ENCODE data around the gene COG3. TPM values are rescaled to one million over a fixed set of nuclear protein-coding genes. Genes with fewer than 3 reads are reported as not detected.

The COG3 gene
- total and polyA plus RNA-seq, 2 of the 13 experiments (the other 11 are each of a cell fraction or from before 2014, with no cell fraction given), result 37.8 to 47.5 TPM

DNA sequence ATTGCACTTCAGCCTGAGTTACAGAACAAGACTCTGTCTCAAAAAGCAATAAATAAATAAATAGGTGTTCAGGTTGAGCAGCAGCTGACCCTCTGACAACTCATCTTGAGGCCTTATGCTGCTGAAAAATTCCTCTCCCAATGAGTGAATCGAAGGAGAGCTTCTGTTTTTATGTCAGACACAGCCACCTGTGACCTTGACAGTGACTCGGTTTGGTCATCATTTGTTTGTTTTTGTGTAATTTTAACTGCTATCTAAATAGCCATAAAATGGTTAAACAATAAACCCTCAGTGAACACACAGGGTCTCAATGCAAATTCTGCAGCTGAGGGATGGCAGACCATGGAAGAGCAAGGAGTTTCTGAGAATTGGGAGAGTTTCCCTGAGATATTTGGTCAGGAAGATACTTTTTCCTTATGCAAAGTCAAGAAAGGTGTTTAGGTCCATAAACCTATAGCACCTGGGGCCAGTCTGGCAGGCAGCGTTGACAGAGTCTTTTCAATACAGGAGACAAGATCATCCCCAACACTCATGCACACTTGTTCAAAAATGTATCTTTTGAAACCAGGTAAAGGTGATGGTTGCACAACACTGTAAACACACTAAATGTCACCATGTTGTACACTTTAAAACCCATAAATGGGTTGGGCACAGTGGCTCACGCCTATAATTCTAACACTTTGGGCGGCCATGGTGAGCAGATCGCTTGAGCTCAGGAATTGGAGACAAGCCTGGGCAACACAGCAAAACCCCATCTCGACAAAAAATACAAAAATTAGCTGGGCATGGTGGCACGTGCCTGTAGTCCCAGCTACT is 30.0 kb upstream of the COG3 start (continued):
- TF ChIP-seq, protein P1, sequence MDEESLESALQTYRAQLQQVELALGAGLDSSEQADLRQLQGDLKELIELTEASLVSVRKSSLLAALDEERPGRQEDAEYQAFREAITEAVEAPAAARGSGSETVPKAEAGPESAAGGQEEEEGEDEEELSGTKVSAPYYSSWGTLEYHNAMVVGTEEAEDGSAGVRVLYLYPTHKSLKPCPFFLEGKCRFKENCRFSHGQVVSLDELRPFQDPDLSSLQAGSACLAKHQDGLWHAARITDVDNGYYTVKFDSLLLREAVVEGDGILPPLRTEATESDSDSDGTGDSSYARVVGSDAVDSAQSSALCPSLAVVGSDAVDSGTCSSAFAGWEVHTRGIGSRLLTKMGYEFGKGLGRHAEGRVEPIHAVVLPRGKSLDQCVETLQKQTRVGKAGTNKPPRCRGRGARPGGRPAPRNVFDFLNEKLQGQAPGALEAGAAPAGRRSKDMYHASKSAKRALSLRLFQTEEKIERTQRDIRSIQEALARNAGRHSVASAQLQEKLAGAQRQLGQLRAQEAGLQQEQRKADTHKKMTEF (CRISPR knock-in tag; IDR thresholded peaks at IDR 0.05), result peak; percentile 72; the same call in 1 of the 2 replicates
- TF ChIP-seq SMAD1 (CRISPR knock-in tag; IDR thresholded peaks at IDR 0.05; ENCODE audit: borderline replicate concordance, low read depth) (no peak), RORA (CRISPR knock-in tag; IDR thresholded peaks at IDR 0.05) (no peak), ZNF773 (CRISPR knock-in tag; IDR thresholded peaks at IDR 0.05; ENCODE audit: borderline replicate concordance) (no peak), NFIC (IDR thresholded peaks at IDR 0.05; ENCODE audit: low read length) (peak; percentile 31; the same call in 1 of the 2 replicates), FOXA1 (IDR thresholded peaks at IDR 0.05) (no peak), FOXA1 (CRISPR knock-in tag; IDR thresholded peaks at IDR 0.05) (peak; percentile 58), ZBTB14 (CRISPR knock-in tag; IDR thresholded peaks at IDR 0.05) (no peak), ZNF3 (CRISPR knock-in tag; IDR thresholded peaks at IDR 0.05) (no peak), FOXA3 (CRISPR knock-in tag; IDR thresholded peaks at IDR 0.05) (peak; percentile 76), NKX3-1 (CRISPR knock-in tag; IDR thresholded peaks at IDR 0.05) (no peak), ZNF468 (CRISPR knock-in tag; IDR thresholded peaks at IDR 0.05) (no peak), ZFP62 (CRISPR knock-in tag; IDR thresholded peaks at IDR 0.05) (no peak), ZNF777 (CRISPR knock-in tag; IDR thresholded peaks at IDR 0.05) (no peak), ZNF800 (CRISPR knock-in tag; IDR thresholded peaks at IDR 0.05) (no peak), CTCF (CRISPR knock-in tag; IDR thresholded peaks at IDR 0.05) (no peak)
- TF ChIP-seq, protein P2, sequence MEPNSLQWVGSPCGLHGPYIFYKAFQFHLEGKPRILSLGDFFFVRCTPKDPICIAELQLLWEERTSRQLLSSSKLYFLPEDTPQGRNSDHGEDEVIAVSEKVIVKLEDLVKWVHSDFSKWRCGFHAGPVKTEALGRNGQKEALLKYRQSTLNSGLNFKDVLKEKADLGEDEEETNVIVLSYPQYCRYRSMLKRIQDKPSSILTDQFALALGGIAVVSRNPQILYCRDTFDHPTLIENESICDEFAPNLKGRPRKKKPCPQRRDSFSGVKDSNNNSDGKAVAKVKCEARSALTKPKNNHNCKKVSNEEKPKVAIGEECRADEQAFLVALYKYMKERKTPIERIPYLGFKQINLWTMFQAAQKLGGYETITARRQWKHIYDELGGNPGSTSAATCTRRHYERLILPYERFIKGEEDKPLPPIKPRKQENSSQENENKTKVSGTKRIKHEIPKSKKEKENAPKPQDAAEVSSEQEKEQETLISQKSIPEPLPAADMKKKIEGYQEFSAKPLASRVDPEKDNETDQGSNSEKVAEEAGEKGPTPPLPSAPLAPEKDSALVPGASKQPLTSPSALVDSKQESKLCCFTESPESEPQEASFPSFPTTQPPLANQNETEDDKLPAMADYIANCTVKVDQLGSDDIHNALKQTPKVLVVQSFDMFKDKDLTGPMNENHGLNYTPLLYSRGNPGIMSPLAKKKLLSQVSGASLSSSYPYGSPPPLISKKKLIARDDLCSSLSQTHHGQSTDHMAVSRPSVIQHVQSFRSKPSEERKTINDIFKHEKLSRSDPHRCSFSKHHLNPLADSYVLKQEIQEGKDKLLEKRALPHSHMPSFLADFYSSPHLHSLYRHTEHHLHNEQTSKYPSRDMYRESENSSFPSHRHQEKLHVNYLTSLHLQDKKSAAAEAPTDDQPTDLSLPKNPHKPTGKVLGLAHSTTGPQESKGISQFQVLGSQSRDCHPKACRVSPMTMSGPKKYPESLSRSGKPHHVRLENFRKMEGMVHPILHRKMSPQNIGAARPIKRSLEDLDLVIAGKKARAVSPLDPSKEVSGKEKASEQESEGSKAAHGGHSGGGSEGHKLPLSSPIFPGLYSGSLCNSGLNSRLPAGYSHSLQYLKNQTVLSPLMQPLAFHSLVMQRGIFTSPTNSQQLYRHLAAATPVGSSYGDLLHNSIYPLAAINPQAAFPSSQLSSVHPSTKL (CRISPR knock-in tag; IDR thresholded peaks at IDR 0.05), result peak; percentile 92
- TF ChIP-seq, protein P3, sequence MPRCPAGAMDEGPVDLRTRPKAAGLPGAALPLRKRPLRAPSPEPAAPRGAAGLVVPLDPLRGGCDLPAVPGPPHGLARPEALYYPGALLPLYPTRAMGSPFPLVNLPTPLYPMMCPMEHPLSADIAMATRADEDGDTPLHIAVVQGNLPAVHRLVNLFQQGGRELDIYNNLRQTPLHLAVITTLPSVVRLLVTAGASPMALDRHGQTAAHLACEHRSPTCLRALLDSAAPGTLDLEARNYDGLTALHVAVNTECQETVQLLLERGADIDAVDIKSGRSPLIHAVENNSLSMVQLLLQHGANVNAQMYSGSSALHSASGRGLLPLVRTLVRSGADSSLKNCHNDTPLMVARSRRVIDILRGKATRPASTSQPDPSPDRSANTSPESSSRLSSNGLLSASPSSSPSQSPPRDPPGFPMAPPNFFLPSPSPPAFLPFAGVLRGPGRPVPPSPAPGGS (CRISPR knock-in tag; IDR thresholded peaks at IDR 0.05), result no peak
